GM21786 (cell line): Measurements from ENCODE around the gene REPS2.
"Not testable (repeated sequence)": the region's sequence is repeated elsewhere in the genome, so short reads cannot be mapped to it uniquely, and the experiment has no call there.

Experiments
- ATAC-seq: cut with Tn5 transposase; IDR thresholded peaks from one replicate; pipeline ENCODE4 v1.9.1; 2021; ENCODE audit not compliant: unreplicated experiment

REPS2 gene

DNA sequence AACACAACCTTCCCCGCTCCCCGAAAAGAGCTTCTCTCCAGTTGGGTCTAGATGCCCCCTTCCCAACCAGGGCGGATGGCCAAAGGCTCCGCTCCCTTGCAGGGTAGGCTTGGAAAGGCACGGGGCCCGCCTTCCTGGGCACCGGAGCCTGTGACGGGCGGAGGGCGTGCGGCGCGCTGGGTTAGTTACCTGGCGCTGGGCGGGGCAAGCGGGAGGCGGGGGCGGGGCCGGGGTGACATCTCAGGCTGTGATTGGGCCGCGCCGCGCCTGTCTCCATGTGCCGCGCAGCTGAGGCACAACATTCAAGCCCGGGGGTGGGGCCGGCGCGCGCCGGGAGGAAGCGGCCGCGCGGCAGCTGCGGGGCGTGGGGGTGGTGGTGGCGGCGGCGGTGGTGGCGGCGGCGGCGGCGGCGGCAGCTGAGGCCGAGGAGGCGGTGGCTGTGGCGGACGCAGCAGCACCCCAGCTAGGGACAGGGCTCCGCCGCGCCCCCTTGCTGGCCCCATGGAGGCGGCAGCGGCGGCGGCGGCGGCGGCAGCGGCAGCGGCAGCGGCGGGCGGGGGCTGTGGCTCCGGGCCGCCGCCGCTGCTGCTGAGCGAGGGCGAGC, at the start of gene REPS2:
REPS2 (plus strand) TSS at position 298 of the 604 bp plus-strand sequence; CDS start at position 502, 204 bp downstream.
- ATAC-seq, result peak; percentile 90

DNA sequence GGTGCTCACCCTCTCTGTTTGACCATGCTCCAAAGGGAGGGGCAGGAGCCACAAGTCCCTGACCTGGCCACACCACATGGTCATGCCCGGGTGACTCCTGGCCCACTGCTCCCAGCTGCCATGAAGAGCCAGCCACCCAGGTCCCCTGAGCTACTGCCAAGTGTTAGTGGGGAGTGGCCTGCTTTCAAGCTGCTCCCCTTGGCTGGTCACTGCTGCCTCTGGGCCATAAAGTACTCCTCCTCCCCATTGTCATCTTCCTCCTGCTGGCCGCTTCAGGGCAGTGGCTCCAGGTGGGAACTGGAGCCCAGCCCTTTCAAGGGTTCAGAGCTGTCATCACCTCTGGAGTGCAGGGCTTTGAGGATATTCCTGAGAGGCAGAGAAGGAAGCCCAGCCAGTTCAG, 49.0 kb upstream of the REPS2 start:
- ATAC-seq, result no peak

DNA sequence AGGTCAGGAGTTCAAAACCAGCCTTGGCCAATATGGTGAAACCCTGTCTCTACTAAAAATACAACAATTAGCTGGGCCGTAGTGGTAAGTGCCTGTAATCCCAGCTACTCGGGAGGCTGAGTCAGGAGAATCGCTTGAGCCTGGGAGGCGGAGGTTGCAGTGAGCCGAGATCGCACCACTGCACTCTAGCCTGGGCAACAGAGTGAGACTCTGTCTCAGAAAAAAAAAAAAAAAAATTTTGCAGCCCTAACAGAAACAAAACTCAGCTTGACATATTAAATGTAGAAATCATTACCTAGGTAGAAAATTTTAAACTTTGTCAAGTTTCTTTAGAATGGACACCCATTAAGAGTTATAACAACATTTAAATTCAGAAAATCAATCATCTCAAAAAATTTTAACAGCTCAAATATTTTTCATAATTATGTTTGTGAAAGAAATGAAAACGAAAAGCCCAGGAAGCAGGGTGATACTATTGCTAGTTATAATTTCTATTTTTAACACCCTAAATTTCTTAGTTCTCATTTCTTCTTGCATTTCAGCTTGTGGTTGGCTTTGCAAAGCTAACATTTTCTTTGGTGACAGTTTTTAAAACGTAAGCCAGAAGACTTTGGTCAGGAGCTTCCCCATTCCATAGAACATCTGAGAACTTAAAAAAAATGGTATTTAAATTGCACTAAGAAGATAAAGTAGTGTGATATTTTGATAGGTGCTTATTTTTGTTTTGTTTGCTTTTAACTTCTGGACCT, 43.0 kb upstream of the REPS2 start:
- peak; percentile 75 for ATAC-seq

DNA sequence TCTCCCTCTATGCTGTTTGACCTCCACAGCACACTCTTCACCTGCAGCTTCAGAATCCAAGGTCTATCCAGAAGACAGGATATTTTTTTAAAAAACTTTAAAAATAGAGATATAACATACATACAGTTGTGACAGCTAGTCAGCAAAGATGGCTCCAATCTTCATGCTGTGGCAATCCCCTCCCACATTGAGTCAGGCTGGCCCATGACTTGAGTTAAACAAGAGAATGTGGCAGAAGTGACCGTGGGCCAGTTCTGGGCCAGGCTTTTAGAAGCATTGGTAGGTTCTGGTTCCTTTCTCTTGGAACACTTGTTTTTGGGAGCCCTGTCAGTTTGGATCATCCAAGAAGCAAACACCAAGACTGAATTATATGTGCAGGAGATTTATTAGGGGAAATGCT, 36.1 kb upstream of the REPS2 start:
- ATAC-seq, result no peak

DNA sequence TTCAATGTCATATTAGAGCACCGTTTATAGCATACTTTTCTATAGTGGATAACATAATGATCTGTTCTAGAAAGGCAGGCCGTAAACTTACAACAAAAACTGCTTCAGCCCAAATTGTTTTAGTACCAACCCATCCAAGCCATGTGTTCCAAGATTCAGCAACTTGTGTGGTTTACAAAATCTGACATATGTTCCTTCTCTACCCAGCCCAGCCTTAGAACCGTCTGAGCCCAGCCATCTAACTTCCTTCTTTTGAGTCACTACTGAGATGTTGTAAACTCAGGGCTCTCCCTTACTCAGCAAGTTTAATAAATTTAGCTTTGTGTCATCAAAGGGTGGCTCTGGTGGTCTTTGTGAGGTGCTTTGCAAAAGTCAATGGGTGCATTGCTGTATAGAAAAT, 32.4 kb upstream of the REPS2 start:
- ATAC-seq, result no peak

DNA sequence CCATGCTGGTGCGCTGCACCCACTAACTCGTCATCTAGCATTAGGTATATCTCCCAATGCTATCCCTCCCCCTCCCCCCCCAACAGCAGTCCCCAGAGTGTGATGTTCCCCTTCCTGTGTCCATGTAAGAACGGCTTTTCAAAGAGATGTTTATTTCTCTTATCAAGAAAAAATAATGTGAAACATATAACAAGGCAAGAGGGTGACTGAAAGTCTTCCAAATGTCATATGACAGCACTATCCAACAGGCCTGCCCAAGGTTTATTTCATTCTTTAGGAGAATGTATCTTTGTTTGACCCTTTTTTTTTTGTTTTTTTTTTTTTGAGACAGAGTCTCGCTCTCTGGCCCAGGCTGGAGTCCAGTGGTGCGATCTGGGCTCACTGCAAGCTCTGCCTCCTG, 29.9 kb upstream of the REPS2 start:
- ATAC-seq, result no peak

DNA sequence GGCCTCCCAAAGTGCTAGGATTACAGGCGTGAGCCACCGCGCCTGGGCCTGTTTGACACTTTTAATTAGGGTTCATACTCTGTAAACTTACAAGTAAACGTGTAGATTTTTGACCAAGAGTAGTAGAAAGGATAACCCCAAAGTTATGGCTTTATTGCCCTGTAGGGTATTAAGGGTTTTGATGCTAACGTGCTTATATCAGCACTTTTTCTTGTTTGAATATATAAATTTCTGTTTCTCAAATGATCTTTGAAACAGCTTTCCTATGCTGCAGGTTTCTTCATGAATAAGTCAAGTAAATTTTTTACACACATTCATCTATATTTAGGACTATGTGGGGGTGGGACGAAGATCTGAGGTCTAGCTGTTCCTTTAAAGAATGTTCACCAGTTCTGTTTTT, 29.3 kb upstream of the REPS2 start:
- ATAC-seq, result no peak

DNA sequence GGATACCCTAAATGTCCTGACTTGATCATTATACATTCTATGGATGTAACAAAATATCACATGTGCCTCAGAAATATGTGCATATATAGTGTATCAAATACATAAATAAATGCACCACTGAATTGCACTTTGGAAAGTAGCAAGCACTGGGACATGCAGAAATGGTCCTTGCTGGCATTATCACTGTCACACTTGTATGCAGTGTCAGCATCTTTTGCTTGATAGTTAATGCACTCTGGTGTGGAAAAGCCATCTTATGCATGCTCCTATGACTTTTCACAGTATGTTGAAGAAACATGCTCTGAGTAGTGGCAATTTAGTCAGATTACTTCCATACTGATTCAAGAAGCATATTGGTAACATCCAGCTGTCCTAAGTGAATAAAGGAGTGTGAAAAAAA, 27.5 kb upstream of the REPS2 start:
- ATAC-seq, result no peak

DNA sequence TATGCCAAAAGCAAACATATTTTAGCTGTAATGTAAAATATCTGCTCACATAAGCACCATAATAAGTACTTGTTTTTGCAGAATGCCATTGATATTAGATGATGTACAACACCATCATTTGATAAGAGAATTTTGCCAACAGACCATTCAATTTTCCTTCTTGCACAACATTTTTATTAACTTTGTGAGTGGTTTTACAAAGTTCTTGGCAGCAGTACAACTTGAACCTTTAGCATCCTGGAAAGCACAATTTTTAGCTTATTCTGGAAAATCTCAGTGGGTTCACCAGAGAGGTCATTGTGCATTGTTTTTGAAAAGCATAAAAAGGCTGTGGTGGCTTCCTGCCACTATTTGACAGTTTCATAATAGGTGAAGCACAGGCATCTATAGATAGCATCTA, 26.4 kb upstream of the REPS2 start:
- no peak for ATAC-seq

DNA sequence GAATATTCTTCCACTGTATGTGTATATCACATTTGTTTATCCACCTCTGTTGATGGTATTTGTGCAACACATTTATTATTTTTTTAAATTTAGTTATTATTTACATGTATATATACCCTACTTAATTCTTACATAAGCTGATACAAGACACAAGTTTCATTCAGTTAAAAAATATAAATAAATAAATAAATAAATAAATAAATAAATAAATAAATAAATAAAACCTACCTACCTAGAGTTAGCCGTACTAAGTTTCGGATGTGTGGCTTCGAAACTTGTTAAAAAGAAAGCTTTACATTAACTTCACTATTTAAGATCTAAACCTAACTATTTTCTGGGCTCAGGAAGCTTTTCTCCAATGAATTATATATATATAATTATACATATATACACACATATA, 23.3 kb upstream of the REPS2 start:
- no peak for ATAC-seq

DNA sequence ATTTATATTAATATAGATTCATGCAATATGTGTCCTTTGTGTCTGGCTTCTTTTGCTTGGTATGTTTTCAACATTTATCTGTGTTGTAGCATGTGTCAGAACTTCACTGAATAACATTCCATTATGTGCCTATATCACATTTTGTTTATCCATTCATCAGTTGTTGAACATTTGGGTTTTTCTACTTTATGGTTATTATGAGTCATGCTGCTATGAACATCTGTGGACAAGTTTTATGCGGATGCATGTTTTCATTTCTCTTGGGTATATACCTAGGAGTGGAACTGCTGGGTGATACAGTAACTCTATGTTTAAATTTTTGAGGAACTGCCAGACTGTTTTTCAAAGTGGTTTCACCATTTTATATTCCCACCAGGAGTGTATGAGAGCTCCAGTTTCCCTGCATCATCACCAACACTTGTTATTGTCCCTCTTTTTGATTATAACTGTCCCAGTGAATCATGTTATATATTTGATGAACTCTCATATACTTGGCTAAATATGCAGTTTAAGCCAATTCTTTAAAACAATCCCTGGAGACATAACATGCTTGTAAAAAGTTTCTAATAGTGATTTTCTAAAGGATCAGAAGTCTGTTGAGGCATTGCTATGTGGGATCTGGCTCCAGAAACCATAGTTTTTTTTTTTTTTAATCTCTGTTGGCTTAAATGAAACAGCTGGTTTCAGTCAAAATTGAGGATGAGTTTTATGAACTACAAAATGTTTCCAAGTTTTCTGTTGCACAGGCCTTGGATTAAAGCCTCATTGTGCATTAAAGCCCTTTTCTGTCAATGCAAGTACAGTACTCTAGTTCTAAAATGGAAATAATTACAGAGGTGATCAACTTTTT, 21.6 kb upstream of the REPS2 start:
- ATAC-seq, result no peak

DNA sequence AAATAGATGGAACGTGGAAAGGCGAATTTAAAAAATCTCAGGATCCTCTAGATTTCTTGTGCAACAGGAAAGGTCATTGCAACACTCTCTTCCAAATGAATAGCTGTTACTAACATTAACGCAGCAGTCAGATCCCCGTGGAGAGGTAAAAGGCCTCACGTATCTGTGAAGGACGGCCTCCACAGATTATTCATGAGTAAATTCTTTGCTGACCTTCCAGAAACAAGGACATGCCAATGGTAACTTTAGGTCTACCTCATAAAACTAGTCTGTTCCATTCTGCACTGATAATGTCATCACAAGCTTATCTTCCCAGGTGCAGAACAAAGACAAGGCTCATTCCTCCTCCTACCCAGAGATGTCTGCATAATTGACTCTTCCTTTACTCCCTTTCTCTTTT, 16.1 kb upstream of the REPS2 start:
- ATAC-seq, result no peak

DNA sequence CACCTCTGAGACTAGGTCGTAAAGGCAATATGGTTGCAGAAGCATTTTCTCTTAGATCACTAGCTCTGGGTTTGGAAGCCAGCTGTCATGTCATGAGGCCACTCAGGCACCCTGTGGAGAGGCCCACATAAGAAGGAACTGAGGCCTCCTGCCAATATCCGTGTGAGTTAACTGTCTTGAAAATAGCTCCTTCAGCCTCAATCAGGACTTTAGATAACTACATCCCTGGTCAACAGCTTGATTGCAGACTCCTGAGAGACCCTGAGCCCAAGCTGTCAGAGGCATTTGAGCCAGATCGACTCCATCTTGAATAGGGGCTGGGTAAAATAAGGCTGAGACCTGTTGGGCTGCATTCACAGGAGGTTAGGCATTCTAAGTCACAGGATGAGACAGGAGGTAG, 15.1 kb upstream of the REPS2 start:
- ATAC-seq, result no peak

DNA sequence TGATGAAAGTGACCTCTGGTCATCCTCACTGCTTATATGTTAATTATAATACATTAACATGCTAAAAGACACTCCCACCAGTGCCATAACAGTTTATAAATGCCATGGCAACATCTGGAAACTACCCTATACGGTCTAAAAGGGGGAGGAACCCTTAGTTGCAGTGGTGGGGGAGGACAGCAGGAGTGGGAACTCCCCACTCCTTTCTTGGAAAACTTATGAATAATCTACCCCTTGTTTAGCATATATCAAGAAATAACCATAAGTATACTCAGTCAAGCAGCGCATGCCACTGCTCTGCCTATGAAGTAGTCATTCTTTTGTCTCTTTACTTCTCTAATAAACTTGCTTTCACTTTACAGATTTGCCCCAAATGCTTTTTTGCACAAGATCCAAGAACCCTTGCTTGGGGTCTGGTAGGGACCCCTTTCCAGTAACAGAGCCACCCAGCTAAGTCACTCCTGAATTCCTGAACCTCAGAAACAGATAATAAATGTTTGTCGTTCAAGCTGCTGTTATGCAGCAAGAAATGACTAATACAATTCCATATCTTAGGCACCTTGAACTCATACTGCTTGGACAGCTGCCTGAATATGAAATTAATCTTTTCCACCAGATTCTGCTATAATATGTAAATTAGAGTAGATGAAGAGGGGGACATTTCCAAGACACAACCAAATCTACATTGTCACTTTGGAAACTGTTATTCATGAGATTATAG, 14.4 kb upstream of the REPS2 start:
- no peak for ATAC-seq

DNA sequence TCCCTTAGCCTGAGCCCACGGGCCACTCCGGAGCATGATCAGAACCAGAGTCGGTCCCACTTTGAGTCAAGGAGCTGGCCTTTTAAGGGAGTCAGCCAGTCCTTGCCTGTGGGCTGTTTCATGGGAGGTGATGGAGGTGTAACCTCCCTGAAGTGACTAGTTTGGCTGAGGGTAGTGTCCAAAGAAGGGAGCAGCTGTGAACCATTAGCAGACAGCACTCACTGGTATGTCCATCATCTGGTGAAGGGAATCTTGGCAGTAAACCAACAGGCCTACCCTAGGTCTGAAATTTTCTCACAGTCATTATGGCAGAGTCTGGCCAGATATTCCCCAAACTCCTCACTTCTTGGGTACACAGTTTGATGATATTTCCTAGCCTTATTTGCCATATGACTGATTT, 12.3 kb upstream of the REPS2 start:
- no peak for ATAC-seq

DNA sequence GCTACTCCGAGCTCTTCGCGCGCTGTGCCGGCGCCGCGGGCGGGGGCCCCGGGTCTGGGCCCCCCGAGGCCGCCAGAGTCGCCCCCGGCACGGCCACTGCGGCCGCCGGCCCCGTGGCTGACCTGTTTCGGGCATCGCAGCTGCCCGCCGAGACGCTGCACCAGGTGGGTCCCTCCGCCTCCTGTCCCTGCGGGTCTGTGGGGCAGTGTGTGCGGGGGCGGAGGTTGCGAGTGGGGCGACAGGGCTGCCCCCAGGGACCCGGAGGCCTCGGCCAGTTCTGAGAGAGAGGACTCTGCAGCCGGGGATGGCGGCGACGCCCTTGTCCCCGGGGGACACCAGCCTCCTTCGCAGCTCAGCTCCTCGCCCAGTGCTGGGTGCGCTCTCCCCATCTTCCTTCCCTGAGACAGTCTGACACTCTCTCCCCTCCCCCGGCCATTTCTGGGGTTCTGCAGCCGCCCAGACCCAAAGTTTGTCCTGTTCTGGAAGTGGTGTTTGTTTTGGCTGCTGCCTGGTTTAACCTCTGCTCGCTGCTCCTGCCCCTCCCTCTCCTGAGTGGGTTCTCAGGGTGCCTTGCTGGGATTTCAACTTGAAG, 609 bp downstream of the REPS2 start:
- peak; percentile 25 for ATAC-seq

DNA sequence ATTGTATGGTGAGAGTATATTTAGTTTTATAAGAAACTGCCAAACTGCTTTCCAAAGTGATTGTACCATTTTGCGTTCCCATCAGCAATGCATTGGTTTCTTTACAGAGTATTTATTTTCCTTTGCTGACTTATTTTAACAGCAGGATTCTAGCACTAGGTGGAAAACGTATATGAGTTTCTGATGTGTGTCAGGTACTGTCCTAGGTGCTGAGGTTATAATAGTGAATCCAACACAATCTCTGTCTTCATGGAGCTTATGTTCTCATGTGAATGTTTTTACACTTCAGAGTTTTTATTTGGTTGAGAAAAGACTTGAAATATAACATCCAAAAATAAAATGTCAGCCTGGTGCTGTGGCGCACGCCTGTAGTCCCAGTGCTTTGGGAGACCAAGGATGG, 4.0 kb downstream of the REPS2 start:
- ATAC-seq, result no peak

DNA sequence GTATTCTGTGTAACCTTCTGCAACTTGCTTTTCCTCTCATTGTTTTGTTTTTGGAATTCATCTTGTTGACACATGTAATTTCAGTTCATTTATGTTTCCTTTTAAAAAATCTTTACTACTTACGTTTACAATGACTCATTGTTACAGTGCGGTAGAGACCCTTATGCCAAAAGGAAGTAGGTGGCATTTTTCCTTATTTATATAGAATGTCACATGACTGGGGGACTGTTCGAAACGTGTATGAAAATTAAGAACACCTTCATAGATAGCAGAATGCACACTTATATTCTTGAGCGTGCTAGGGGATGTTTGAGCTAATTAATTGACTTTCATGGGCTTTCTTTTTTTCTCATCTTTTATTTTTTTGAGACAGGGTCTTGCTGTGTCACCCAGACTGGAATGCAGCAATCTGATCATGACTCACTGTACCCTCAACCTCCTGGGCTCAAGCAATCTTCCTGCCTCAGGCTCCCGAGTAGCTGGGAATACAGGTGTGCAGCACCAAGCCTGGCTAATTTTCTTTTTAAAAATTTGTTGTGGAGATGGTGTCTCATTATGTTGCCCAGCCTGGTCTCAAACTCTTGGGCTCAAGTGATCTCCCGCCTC, 7.3 kb downstream of the REPS2 start:
- ATAC-seq, result no peak

DNA sequence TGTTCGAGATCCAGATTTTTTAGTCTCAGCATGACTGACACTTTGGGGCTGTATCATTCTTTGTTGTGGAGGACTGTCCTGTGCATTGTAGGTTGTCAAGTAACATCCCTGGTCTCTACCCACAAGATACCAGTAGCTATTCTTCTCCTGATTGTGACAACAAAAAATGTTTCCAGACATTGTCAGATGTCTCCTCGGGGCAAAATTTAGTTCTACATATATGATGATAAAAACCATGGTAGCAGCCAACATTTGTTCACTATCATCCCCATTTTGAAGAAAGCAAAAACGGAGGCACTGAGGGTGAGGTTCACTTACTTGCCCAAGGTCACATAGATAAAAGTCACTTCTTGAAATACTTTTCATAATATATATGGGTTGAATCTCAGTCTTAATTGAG, 11.3 kb downstream of the REPS2 start:
- no peak for ATAC-seq

DNA sequence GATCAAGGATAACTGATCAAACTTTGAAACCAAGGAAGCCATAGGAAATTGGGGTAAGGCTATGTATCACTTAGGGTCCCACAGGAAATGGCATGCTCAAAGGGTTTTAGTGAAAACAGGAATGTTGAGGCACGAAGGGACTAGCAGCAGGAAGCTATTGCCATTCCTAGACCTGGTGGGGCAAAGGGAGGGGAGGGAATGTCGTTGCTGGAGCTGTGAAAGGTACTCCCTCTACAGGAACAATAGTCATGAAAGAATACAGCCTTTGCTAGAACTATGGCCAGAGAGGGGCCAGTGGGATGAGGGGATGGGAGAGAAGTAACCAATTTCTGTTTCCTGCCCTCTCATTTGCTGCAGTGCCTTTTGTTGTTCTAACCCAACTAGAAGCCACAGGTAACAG, 11.9 kb downstream of the REPS2 start:
- no peak for ATAC-seq

DNA sequence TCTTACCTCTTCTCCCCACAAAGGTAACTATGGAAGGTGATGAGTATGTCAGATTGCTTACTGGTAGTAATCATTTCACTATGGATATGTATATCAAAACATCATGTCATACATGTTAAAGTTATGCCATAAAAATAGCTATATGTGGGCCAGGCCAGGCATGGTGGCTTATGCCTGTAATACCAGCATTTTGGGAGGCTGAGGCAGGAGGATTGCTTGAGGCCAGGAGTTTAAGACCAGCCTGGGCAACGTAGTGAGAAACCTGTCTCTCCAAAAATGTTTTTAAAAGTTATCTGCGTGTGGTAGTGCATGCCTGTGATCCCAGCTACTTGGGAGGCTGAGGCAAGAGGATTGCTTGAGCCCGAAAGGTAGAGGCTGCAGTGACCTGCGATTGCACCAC, 16.2 kb downstream of the REPS2 start:
- not testable (repeated sequence) for ATAC-seq
